DMS 273 (cell line): Measurements from ENCODE around the gene HCAR2.
"Not testable (repeated sequence)": the region's sequence is repeated elsewhere in the genome, so short reads cannot be mapped to it uniquely, and the experiment has no call there.

Experiments
- DNase-seq: peaks from one replicate; lab custom pipeline; 2025; ENCODE audit not compliant: unreplicated experiment; lab: John Stamatoyannopoulos, UW

Gene HCAR2

GRCh38 chr12:122702890-122703611 is at the start of gene HCAR2:
HCAR2 (minus strand) TSS chr12:122703357; CDS start chr12:122703283, 74 bp downstream.
- DNase-seq = not testable (repeated sequence)

GRCh38 chr12:122752464-122753318 is 49.5 kb upstream of the HCAR2 start, which contains the start of gene DENR:
DENR (plus strand) TSS chr12:122752824; CDS start chr12:122753702, 878 bp downstream.
- DNase-seq = peak; percentile 98

GRCh38 chr12:122750781-122751515 is 47.8 kb upstream of the HCAR2 start:
- not testable (repeated sequence) for DNase-seq

- DNase-seq = no peak
These were observed 46.6 kb upstream of the HCAR2 start for GRCh38 chr12:122749569-122750332.

- DNase-seq = no peak
These were observed 44.3 kb upstream of the HCAR2 start for GRCh38 chr12:122747224-122748135.

GRCh38 chr12:122743895-122744525 is 40.9 kb upstream of the HCAR2 start:
- no peak for DNase-seq

GRCh38 chr12:122740351-122740750 is 37.2 kb upstream of the HCAR2 start:
- DNase-seq = no peak

GRCh38 chr12:122738571-122738970 is 35.4 kb upstream of the HCAR2 start:
- no peak for DNase-seq

- no peak for DNase-seq
These were observed 29.5 kb upstream of the HCAR2 start for GRCh38 chr12:122732611-122733010.

- no peak for DNase-seq
These were observed 29.0 kb upstream of the HCAR2 start for GRCh38 chr12:122732170-122732569.

GRCh38 chr12:122730215-122731014 is 27.3 kb upstream of the HCAR2 start, which contains the start of gene HCAR1:
HCAR1 (minus strand) TSS chr12:122730844; CDS start chr12:122730339, 505 bp downstream.
- peak; percentile 13 for DNase-seq

GRCh38 chr12:122729583-122730214 is 26.5 kb upstream of the HCAR2 start:
- no peak for DNase-seq

GRCh38 chr12:122726080-122726558 is 23.0 kb upstream of the HCAR2 start:
- no peak for DNase-seq

GRCh38 chr12:122725452-122726079 is 22.4 kb upstream of the HCAR2 start:
- no peak for DNase-seq

GRCh38 chr12:122724641-122725243 is 21.6 kb upstream of the HCAR2 start:
- no peak for DNase-seq

- no peak for DNase-seq
These were observed 19.2 kb upstream of the HCAR2 start for GRCh38 chr12:122722387-122722786.
